Neuron (in vitro differentiated cells): ENCODE data around the gene SYTL1.
A peak's percentile ranks its signal among the peaks of the same experiment; 100 is the strongest.

Experiments used
- H2AFZ ChIP-seq: one replicate; pipeline ENCODE4 v1.6.1; 2013; ENCODE audit warnings: low read depth, mild to moderate bottlenecking, inconsistent platforms, low read length, moderate library complexity
- H3K27me3 ChIP-seq: one replicate; pipeline ENCODE4 v1.6.1; 2013; ENCODE audit warnings: low read length; ENCODE audit not compliant: insufficient read depth
- H3K36me3 ChIP-seq: one replicate; pipeline ENCODE4 v1.6.1; 2013; ENCODE audit warnings: low read length; ENCODE audit not compliant: insufficient read depth
- H3K4me1 ChIP-seq: one replicate; pipeline ENCODE4 v1.6.1; 2013; ENCODE audit warnings: low read length; ENCODE audit not compliant: insufficient read depth
- H3K4me3 ChIP-seq: 2 replicates; pipeline ENCODE4 v1.5.1; 2013; ENCODE audit warnings: mild to moderate bottlenecking, low read length, moderate library complexity
- H3K9me3 ChIP-seq: one replicate; pipeline ENCODE4 v1.6.1; 2013; ENCODE audit warnings: low read length

The SYTL1 gene

DNA sequence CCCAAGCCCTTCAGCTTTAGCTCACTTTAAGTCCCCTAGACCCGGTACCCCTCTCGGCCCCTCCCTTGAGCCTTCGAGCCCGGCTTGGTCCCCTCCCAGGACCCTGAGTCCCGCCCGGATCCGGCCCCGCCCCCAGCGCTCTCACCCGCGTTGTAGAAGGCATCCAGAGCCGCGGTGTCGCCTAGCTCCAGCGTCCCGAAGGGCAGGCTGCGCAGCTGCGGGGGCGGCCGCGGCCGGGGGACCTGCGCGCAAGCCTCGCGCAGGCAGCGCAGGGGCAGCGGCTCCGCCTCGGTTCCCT lies 24.2 kb downstream of the SYTL1 start:
- Histone ChIP-seq H3K4me3 (peak overlapping the region; percentile 70), H3K9me3 (no peaks in the 10 kb centered on the region), H3K27me3 (no peaks in the 10 kb centered on the region), H3K4me1 (peaks cover 16% of the 10 kb centered on the region), H3K36me3 (no peaks in the 10 kb centered on the region), H2AFZ (peak overlapping the region; percentile 80)

DNA sequence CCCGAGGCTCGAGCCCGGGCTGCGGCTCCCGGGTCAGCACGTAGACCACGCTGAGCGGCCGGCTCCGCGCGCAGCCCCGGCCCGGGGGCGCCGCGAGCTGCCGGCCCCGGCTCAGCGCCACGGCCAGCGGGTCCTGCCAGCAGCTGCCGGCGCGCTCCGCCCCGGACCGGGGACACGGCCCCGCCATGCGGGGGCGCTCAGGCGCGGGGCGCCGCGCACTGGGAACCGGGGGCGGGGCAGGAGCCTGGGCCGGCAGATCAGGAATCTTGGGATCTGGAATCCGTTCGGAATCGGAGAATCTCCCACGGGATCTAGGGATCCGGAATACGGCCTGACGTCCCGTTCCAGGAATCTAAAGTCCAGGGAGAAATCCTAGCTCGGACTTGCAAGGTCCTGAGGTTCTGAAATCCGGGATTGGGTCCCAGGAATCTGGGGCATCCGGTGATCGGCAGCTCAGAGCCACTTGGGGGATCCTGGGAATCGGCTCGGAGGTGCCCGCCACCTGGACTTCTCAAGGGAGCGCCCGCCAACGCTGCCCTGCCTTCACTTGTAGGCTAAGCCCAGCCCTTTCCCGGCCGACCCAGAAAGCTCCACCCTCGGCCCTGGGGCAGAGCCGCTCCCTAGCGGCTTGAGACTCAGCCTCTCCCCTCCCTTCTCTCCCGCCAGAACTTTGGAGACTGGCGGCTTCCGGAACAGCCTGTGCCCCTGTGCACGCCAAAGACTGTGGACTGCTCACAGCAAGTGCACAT lies 24.8 kb downstream of the SYTL1 start, which contains the start of gene MAP3K6:
TSS of gene MAP3K6 (minus strand) at position 551 of the 749 bp plus-strand sequence. CDS start at position 187, 364 bp downstream.
- Histone ChIP-seq H3K27me3 (no peaks in the 10 kb centered on the region), H3K36me3 (no peaks in the 10 kb centered on the region), H3K9me3 (no peaks in the 10 kb centered on the region), H2AFZ (peak within 1 kb of the TSS; percentile 80), H3K4me1 (peaks cover 16% of the 10 kb centered on the region), H3K4me3 (peak within 1 kb of the TSS; percentile 70)

DNA sequence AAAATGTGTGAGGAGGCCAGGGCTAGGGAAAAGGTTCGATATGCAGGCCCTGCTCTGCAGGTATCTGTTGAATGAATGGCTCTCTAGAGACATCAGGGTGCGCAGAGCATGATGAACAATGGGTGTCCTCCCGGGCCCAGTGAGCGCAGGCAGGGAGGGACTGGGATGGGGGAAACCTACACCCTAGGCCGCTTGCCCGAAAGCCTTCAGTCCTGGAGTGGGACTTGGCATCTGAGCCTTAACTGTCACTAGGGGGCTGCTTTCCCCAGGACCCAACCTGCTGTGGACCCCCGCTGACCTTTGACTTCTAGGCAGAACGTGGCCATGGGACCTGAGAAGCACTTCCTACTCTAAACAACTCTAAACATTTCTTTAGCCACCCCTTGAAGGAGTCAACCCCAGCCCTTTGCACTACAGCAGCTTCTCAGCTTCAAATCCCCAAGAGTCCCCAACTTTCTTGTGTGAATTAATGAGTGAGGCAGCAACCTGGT lies 25.4 kb downstream of the SYTL1 start:
- peak overlapping the region; percentile 70 for H3K4me3 ChIP-seq
- no peaks in the 10 kb centered on the region for H3K27me3 ChIP-seq
- H3K9me3 ChIP-seq: no peaks in the 10 kb centered on the region
- H3K36me3 ChIP-seq: no peaks in the 10 kb centered on the region
- peak overlapping the region; percentile 71 for H2AFZ ChIP-seq
- H3K4me1 ChIP-seq: peaks cover 16% of the 10 kb centered on the region

DNA sequence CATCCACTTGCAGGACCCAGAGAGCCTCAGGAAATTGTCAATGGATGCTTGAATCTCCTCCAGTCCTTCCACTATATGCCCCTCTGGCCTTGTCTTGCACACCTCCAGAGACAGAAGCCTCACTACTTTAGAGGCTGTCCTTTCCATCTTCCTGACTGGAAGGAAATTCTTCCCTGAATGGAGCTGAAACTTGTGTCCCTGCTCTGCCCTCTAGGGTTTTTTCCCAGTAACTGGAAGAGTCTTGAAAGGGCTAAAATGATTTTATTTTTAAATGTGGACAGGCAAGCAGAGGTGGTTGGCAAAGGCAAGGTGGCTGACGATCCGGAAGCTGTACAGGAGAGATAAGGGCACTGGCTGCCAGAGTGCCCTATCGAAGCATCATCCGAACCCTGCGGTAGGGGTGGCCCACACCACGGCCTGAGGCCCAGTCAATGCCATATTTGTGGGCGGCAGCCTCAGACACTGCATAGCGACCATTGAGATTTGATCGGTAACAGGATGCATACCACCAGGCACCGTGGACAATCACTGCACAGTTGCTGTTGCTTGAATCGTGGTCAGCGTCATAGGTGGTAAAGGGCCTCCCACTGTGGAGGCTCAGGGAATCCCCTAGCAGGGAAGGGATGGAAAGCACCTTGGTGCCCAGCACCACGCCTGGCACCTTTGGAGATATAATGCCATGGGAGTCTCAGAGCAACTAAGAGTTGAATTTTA lies 27.2 kb downstream of the SYTL1 start:
- Histone ChIP-seq H3K4me1 (peaks cover 16% of the 10 kb centered on the region), H3K9me3 (no peaks in the 10 kb centered on the region), H3K27me3 (no peaks in the 10 kb centered on the region), H3K4me3 (no peak overlapping the region), H3K36me3 (no peaks in the 10 kb centered on the region), H2AFZ (no peak overlapping the region)

DNA sequence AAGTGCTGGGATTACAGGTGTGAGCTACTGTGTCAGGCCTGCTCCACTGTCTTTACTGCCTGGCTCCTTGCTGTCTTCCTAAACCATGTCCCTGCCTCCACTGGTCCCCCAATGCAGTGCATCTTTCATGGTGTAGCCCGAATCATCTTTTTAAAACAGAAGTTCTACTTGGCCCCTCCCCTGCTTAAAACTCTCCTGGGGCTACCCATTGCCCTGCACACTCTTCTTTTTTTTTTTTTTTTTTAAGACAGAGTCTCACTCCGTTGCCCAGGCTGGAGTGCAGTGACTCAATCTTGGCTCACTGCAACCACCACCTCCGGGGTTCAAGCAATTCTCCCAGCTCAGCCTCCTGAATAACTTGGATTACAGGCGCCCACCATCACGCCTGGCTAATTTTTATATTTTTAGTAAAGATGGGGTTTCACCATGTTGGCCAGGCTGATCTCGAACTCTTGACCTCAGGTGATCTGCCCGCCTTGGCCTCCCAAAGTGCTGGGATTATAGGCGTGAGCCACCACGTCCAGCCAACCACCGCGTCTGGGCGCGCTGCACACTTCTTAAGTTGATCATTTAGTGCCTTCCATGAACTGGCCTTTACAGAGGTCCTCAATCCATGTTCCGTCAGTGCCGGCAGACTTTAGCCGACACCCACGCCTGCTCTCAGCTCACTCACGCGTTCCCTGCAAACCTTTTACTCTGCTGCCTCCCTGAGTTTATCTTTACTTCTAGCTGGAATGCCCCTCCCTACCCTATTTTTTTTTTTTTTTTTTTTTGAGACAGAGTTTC lies 30.4 kb downstream of the SYTL1 start:
- H3K9me3 ChIP-seq: no peaks in the 10 kb centered on the region
- H3K4me1 ChIP-seq: peaks cover 4% of the 10 kb centered on the region
- no peak overlapping the region for H3K4me3 ChIP-seq
- no peaks in the 10 kb centered on the region for H3K27me3 ChIP-seq
- no peaks in the 10 kb centered on the region for H3K36me3 ChIP-seq
- no peak overlapping the region for H2AFZ ChIP-seq

DNA sequence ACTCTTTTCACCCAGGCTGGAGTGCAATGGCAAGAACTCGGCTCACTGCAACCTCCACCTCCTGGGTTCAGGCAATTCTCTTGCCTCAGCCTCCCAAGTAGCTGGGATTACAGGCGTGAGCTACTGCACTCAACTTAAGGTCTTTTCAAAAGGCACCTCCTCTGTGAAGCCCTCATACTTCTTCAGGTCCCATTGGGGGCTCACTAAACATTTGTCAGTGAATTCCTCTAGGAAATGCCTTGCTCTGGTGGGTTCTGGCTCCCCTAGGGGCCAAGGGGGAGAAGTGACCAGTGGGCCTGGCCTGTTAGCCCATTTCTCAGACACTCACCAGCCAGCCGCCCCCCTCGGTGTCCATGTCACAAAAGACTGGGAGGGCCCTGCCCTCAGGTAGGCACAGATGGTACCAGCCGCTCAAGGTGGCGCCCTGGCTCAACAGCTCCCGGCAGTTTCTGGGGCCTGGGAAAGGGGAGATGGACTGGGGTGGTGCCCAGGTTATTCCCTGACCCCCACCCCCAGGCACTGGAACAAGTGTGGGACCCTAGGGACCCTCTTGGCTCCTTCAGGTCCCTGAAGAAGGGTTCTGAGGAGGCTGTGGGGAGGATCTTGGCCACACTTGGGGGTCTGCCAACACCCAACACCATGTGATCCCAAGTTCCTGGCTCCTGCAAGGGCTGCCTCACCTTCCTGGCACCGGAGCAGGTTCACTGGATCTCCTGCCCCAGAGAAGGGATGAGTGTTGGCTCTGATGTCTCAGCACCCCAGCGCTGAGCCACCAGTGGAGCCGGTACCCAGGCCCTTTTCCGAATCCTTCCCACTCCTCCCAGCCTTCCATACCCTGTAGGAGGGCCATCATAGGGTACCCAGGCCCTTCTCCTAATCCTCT lies 31.2 kb downstream of the SYTL1 start:
- Histone ChIP-seq H2AFZ (no peak overlapping the region), H3K4me3 (no peak overlapping the region), H3K4me1 (no peaks in the 10 kb centered on the region), H3K36me3 (no peaks in the 10 kb centered on the region), H3K9me3 (no peaks in the 10 kb centered on the region), H3K27me3 (no peaks in the 10 kb centered on the region)

DNA sequence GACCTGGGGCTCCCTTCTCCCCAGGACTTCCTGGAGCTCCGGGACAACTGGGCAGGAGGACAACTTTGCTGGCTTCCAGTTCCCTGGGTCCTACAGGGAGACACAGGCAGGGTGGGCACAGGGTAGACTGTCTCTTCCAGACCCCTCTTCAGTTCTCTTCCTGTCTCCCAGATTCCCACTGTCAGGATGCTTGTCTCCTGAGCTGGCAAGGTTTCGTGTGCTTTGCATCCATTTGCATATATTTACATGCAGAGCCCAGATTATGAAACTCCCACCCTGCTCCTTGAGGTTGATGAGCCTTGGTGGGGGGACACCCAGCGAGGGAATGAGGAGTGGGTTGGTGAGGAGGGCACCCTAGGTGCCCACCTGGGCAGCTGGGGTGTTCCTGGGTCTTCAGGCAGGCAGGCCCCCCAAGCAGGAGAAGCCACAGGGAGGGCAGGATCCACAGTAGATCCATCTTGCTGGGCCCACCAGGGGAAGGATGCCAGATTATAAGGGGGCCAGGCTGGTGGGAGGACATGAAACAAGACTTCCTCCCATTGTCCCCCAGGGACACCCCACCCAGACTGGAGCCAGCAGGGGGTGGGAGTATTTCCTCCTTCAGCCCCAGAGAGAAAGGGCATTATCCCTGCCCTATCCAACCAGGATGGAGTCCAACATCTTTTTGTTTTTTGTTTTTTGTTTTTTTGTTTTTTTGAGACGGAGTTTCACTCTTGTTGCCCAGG lies 32.7 kb downstream of the SYTL1 start, which contains the start of gene FCN3:
TSS of gene FCN3 (minus strand) at position 463 of the 725 bp plus-strand sequence. CDS start at position 457, 6 bp downstream.
- Histone ChIP-seq H3K27me3 (peaks cover 2% of the 10 kb centered on the region), H3K4me1 (no peaks in the 10 kb centered on the region), H3K4me3 (no peak within 1 kb of the TSS), H3K36me3 (no peaks in the 10 kb centered on the region), H2AFZ (no peak within 1 kb of the TSS), H3K9me3 (no peaks in the 10 kb centered on the region)

DNA sequence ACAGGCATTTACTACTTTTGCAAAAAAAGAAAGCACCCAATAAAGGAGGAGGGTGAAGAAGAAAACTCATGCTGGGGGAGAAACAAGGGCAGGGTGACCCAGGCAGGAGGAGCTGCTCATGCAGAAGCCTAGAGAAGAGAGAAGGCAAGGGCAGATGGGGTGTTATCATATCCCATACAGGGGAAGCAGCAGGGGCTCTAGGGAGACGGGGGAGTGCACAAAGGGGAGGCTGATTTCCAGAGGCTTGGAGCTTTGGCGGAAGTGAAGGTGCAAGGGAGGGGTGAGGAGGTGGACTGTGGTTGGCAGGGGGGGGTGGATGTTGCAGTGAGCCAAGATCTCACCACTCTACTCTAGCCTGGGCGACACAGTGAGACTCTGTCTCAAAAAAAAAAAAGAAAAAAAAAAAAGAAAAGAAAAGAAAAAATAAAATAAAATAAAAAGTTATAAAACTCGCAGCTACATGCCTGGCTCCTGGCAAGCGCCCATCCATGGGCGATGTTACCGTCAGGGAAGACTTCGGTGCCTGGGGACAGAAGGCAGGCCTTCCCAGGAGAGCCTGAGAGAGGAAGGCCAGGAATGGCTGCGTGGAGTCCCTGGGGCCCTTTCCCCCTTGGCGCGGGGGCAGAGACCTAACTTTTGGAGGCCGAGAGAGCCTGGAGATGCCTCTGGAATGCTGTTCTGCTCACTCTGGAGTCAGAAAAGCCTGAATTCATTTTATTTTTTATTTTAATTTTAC lies 36.1 kb downstream of the SYTL1 start:
- Histone ChIP-seq H3K27me3 (peaks cover 26% of the 10 kb centered on the region), H2AFZ (no peak overlapping the region), H3K36me3 (no peaks in the 10 kb centered on the region), H3K4me3 (no peak overlapping the region), H3K9me3 (no peaks in the 10 kb centered on the region), H3K4me1 (no peaks in the 10 kb centered on the region)

DNA sequence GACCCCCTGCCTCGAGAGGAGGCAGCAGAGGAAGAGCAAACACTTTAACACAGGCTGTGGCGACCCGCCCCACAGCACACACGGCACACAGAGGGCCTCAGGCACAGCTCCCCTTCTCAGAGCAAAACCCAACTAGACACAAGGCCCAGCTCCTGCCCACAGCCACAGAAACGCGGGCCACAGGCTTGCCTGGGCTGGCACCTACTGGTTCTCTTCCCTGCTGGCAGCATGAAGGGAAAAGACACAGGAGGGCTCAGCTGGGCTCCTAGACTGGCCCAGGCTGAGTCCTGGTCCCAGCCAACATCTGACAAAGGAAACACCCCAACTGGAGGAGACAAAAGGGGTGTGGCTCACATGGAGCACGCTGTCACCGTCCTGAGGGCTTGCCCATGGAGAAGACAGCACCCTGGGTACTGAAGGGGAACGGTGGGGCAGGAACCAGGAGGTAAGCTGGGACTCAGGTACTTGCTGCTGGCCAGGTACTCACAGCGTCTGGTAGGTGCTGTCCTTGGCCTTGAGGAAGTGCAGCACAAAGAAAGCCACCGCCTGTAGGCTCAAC lies 37.8 kb downstream of the SYTL1 start:
- H3K4me3 ChIP-seq: no peak overlapping the region
- no peak overlapping the region for H2AFZ ChIP-seq
- peaks cover 34% of the 10 kb centered on the region for H3K27me3 ChIP-seq
- no peaks in the 10 kb centered on the region for H3K36me3 ChIP-seq
- H3K9me3 ChIP-seq: no peaks in the 10 kb centered on the region
- no peaks in the 10 kb centered on the region for H3K4me1 ChIP-seq

DNA sequence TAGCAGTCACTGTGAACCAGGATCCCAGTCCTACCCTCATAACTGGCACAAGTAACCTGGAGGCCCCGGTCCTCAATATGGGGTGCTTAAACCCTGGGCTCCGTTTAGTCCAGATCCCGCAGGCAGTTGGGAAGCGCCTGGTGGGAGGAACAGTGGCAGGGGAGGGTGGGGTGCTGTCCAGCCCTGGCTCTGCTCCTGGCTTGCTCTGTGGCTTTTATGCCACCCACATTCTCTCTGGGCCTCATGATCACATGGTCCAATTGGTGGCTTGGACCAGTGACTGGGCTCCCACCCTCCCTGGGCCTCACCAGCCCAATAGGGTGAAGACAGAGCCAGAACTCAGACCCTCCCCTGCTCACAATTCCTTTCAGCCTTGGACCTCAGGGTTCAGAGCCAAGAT lies 38.4 kb downstream of the SYTL1 start:
- peaks cover 34% of the 10 kb centered on the region for H3K27me3 ChIP-seq
- no peaks in the 10 kb centered on the region for H3K36me3 ChIP-seq
- no peaks in the 10 kb centered on the region for H3K9me3 ChIP-seq
- no peak overlapping the region for H2AFZ ChIP-seq
- H3K4me3 ChIP-seq: no peak overlapping the region
- no peaks in the 10 kb centered on the region for H3K4me1 ChIP-seq
